HCT116 (cell line): ENCODE results near the gene CA10. TPM values are rescaled to one million over a fixed set of nuclear protein-coding genes. Genes with fewer than 3 reads are reported as not detected.

Experiments
- ATAC-seq: fragments of 200-7000 bp; cut with Tn5 transposase; 2 replicates; pipeline ENCODE4 v1.9.1; 2020; ENCODE audit warnings: mild to moderate bottlenecking, moderate library complexity
- BruUV-seq: library from RNA; stranded (reverse); fragments of 400-500 nt; replicated peaks from 2 replicates; lab custom pipeline; 2021; lab: Mats Ljungman, UMichigan
- CTCF ChIA-PET: fragments of 300-600 bp; sonication (Branson Sonifier 250); formaldehyde crosslinking; loops from one replicate; lab custom pipeline; 2021; ENCODE audit warnings: antibody characterized with exemption; lab: Charles Lee
- POLR2A ChIA-PET: fragments of 300-600, 350-600 bp; sonication (Branson Sonifier 250); formaldehyde crosslinking; loops from one replicate; lab custom pipeline; 2021; ENCODE audit warnings: antibody characterized with exemption; lab: Charles Lee
- RAD21 ChIA-PET, 2 experiments: fragments of 300-600 bp; sonication (Branson Sonifier 250); formaldehyde crosslinking; loops; one replicate each; lab custom pipeline; 2023; ENCODE audit warnings: low total read pairs in 2 of 2; ENCODE audit not compliant: uncharacterized antibody in 2 of 2, unreplicated experiment in 2 of 2, low non-redundant PET in 1 of 2; lab: Charles Lee
- DNase-seq: peaks from one replicate; pipeline ENCODE4 v3.0.0-alpha.2; 2010; ENCODE audit warnings: low read depth, low spot score
- H2AFZ ChIP-seq: fragments of 200-600 bp; shearing (Covaris generic), sonication (generic); 2 replicates; pipeline ENCODE4 v1.6.1; 2017; ENCODE audit warnings: low read depth, mixed run types, mixed read lengths, antibody characterized with exemption, low read length; ENCODE audit not compliant: poor library complexity, severe bottlenecking
- H3K27ac ChIP-seq: 2 replicates; pipeline ENCODE4 v1.5.1; 2012; ENCODE audit warnings: low read depth, low read length
- H3K27me3 ChIP-seq: fragments of 200-600 bp; sonication (generic); 2 replicates; pipeline ENCODE4 v1.6.1; 2016; ENCODE audit warnings: mixed run types, low read length, mixed read lengths; ENCODE audit not compliant: insufficient read depth
- H3K36me3 ChIP-seq, 2 experiments: fragments of 200-500 bp in 1 of 2; fragments of 200-600 bp in 1 of 2; sonication (Bioruptor generic) in 1 of 2; sonication (generic) in 1 of 2; 2 replicates each; pipeline versions ENCODE4 v1.5.1 to v1.6.1; 2014 to 2016; ENCODE audit warnings: low read length in 2 of 2, inconsistent platforms in 1 of 2, mixed read lengths in 1 of 2, mixed run types in 1 of 2; ENCODE audit not compliant: insufficient read depth in 2 of 2, control insufficient read depth in 1 of 2
- H3K4me1 ChIP-seq, 2 experiments: fragments of 200-600 bp in 1 of 2; sonication (generic) in 1 of 2; 2 replicates each; pipeline versions ENCODE4 v1.5.1 to v1.6.1; 2012 to 2017; ENCODE audit warnings: low read length in 2 of 2, inconsistent platforms in 1 of 2, mild to moderate bottlenecking in 1 of 2, mixed read lengths in 1 of 2, mixed run types in 1 of 2, moderate library complexity in 1 of 2; ENCODE audit not compliant: insufficient read depth in 2 of 2, control insufficient read depth in 1 of 2
- H3K4me2 ChIP-seq: fragments of 200-600 bp; sonication (generic); 2 replicates; pipeline ENCODE4 v1.6.1; 2017; ENCODE audit warnings: mixed run types, low read length, mixed read lengths
- H3K4me3 ChIP-seq, 2 experiments: fragments of 200-600 bp in 1 of 2; sonication (generic) in 1 of 2; replicated peaks in 1 of 2; 2 replicates each; pipeline ENCODE4 v1.5.1; 2011 to 2016; ENCODE audit warnings: low read length in 2 of 2, control low read depth in 1 of 2, low read depth in 1 of 2, mild to moderate bottlenecking in 1 of 2, mixed read lengths in 1 of 2, mixed run types in 1 of 2
- H3K79me2 ChIP-seq: fragments of 200-600 bp; sonication (generic); 2 replicates; pipeline ENCODE4 v1.6.1; 2017; ENCODE audit warnings: mild to moderate bottlenecking, mixed run types, low read length, moderate library complexity, mixed read lengths; ENCODE audit not compliant: insufficient read depth
- H3K9ac ChIP-seq: fragments of 200-600 bp; sonication (generic); 2 replicates; pipeline ENCODE4 v1.6.1; 2016; ENCODE audit warnings: low read length, mixed read lengths
- H3K9me2 ChIP-seq: fragments of 200-600 bp; sonication (generic), shearing (Covaris generic); 2 replicates; pipeline ENCODE4 v1.6.1; 2017; ENCODE audit warnings: mixed run types, mild to moderate bottlenecking, moderate library complexity; ENCODE audit not compliant: insufficient read depth
- H3K9me3 ChIP-seq, 2 experiments: fragments of 200-500 bp in 1 of 2; fragments of 200-600 bp in 1 of 2; sonication (Bioruptor generic) in 1 of 2; sonication (generic) in 1 of 2; 2 replicates each; pipeline ENCODE4 v1.6.1; 2014 to 2017; ENCODE audit warnings: low read length in 2 of 2, mixed read lengths in 2 of 2, inconsistent platforms in 1 of 2, low read depth in 1 of 2, mild to moderate bottlenecking in 1 of 2, mixed run types in 1 of 2, moderate library complexity in 1 of 2; ENCODE audit not compliant: control insufficient read depth in 1 of 2, insufficient read depth in 1 of 2
- H4K20me1 ChIP-seq: fragments of 200-600 bp; sonication (generic), shearing (Covaris generic); 2 replicates; pipeline ENCODE4 v1.6.1; 2017; ENCODE audit warnings: mixed run types, mild to moderate bottlenecking, moderate library complexity; ENCODE audit not compliant: insufficient read depth
- CTCF ChIP-seq, 3 experiments: fragments of 200-600 bp in 1 of 3; sonication (generic) in 1 of 3; IDR thresholded peaks in 2 of 3; conservative IDR thresholded peaks in 1 of 3; 2 replicates each; pipeline ENCODE4 v1.5.1; 2012 to 2017; ENCODE audit warnings: low read depth in 2 of 3, low read length in 2 of 3, antibody characterized with exemption in 1 of 3, borderline replicate concordance in 1 of 3, control low read depth in 1 of 3, mild to moderate bottlenecking in 1 of 3, mixed read lengths in 1 of 3, mixed run types in 1 of 3, moderate library complexity in 1 of 3; ENCODE audit not compliant: insufficient read depth in 1 of 3
- EGR1 ChIP-seq: IDR thresholded peaks from 2 replicates; pipeline ENCODE4 v1.6.1; 2012; ENCODE audit warnings: low read depth
- ELF1 ChIP-seq: IDR thresholded peaks from 2 replicates; pipeline ENCODE4 v1.6.1; 2012; ENCODE audit warnings: low read depth, borderline replicate concordance
- EZH2 ChIP-seq: fragments of 200-600 bp; sonication (generic); IDR thresholded peaks from 2 replicates; pipeline ENCODE4 v1.6.1; 2017; ENCODE audit warnings: antibody characterized with exemption, mixed run types
- FOSL1 ChIP-seq: IDR thresholded peaks from 2 replicates; pipeline ENCODE4 v1.6.1; 2012; ENCODE audit warnings: low read depth
- JUND ChIP-seq: IDR thresholded peaks from 2 replicates; pipeline ENCODE4 v1.6.1; 2012
- MAX ChIP-seq: IDR thresholded peaks from 2 replicates; pipeline ENCODE4 v1.6.1; 2012
- POLR2A ChIP-seq: IDR thresholded peaks from 2 replicates; pipeline ENCODE4 v1.7.0; 2011; ENCODE audit warnings: borderline replicate concordance; ENCODE audit not compliant: insufficient read depth, insufficient read length; ENCODE audit errors: extremely low read depth
- POLR2AphosphoS5 ChIP-seq: IDR thresholded peaks from 2 replicates; pipeline ENCODE4 v1.6.1; 2011; ENCODE audit warnings: mild to moderate bottlenecking, low read depth, low read length, moderate library complexity
- RAD21 ChIP-seq: IDR thresholded peaks from 2 replicates; pipeline ENCODE4 v1.6.1; 2012; ENCODE audit warnings: low read depth, mild to moderate bottlenecking
- REST ChIP-seq: IDR thresholded peaks from 2 replicates; pipeline ENCODE4 v1.6.1; 2012; ENCODE audit warnings: low read depth
- SP1 ChIP-seq: IDR thresholded peaks from 2 replicates; pipeline ENCODE4 v1.6.1; 2012; ENCODE audit warnings: low read depth
- SRF ChIP-seq: IDR thresholded peaks from 2 replicates; pipeline ENCODE4 v1.6.1; 2012; ENCODE audit warnings: low read depth
- TCF7L2 ChIP-seq: IDR thresholded peaks from 2 replicates; pipeline ENCODE4 v1.7.0; 2011; ENCODE audit warnings: borderline replicate concordance, inconsistent platforms; ENCODE audit not compliant: insufficient read depth, insufficient read length; ENCODE audit errors: extremely low read depth
- YY1 ChIP-seq: IDR thresholded peaks from 2 replicates; pipeline ENCODE4 v1.6.1; 2011; ENCODE audit warnings: low read length, low read depth, moderate library complexity, mild to moderate bottlenecking; ENCODE audit not compliant: insufficient replicate concordance; ENCODE audit errors: extremely low read depth
- ZFX ChIP-seq: fragments of 450-650 bp; IDR thresholded peaks from 2 replicates; pipeline ENCODE4 v1.6.1; 2017
- ZNF274 ChIP-seq: fragments of 200-500 bp; sonication (Bioruptor generic); IDR thresholded peaks from 2 replicates; pipeline ENCODE4 v1.6.1; 2014; ENCODE audit warnings: mild to moderate bottlenecking, low read depth, low read length, inconsistent platforms
- intact Hi-C: fragments of 100-400 bp; cut with micrococcal nuclease; formaldehyde crosslinking; loops from 2 replicates; pipeline ENCODE4 v1.10.0; 2022
- total RNA-seq: library from RNA; stranded (reverse); gene quantifications from one replicate; pipeline ENCODE4 v1.2.1, GENCODE V29; 2021; ENCODE audit not compliant: unreplicated experiment

CA10 gene
- total RNA-seq, 1 experiment from 2014 or later, result not detected

GRCh38 chr17:51722994-51723393 lies 435.5 kb downstream of the CA10 start:
- no peak overlapping the region for H3K4me2 ChIP-seq
- TF ChIP-seq REST, result no peak
- no peak for TF ChIP-seq FOSL1
- TF ChIP-seq POLR2A, result no peak
- no peak for TF ChIP-seq RAD21
- no peak for TF ChIP-seq SRF
- TF ChIP-seq POLR2AphosphoS5, result no peak
- TF ChIP-seq ZFX, result no peak
- no peak for TF ChIP-seq YY1
- TF ChIP-seq JUND, result no peak
- TF ChIP-seq MAX, result no peak
- TF ChIP-seq SP1, result no peak
- TF ChIP-seq EZH2, result no peak
- TF ChIP-seq TCF7L2, result no peak
- no peak for TF ChIP-seq CTCF (IDR thresholded peaks at IDR 0.05 in 2 of 3, conservative IDR thresholded peaks at IDR 0.05 in 1 of 3; ENCODE audit: borderline replicate concordance in 1 of 3, insufficient read depth in 1 of 3, low read depth in 2 of 3, low read length in 2 of 3)
- TF ChIP-seq ELF1, result no peak
- TF ChIP-seq EGR1, result no peak
- no peak for TF ChIP-seq ZNF274
- TF ChIP-seq, all 23 proteins: peak for 0
- ChIA-PET POLR2A (no interaction called here), CTCF (no interaction called here), RAD21 (no interaction called here)
- Histone ChIP-seq H3K9ac (no peak overlapping the region), H4K20me1 (no peaks in the 10 kb centered on the region), H3K9me2 (no peaks in the 10 kb centered on the region), H3K4me3 (no peak overlapping the region), H3K4me1 (no peaks in the 10 kb centered on the region), H3K27me3 (peaks cover 27% of the 10 kb centered on the region; the same call in 1 of the 2 replicates), H3K9me3 (no peaks in the 10 kb centered on the region), H3K27ac (no peak overlapping the region), H2AFZ (no peak overlapping the region), H3K36me3 (no peaks in the 10 kb centered on the region), H3K79me2 (no peaks in the 10 kb centered on the region)
- no TSS peak for BruUV-seq
- DNase-seq (no peak), ATAC-seq (no peak)
- intact Hi-C loops, result no loop called here
